BE2C (cell line): ENCODE measurements around the gene PHTF1.

Experiments
- DNase-seq: peaks from one replicate; pipeline ENCODE4 v3.0.0-alpha.2; 2020
- H3K27me3 ChIP-seq: fragments of 250-450 bp; sonication (Bioruptor Pico); 2 replicates; pipeline ENCODE4 v1.5.1; 2020; ENCODE audit warnings: mild to moderate bottlenecking
- H3K36me3 ChIP-seq: fragments of 250-450 bp; sonication (Bioruptor Pico); 2 replicates; pipeline ENCODE4 v1.5.1; 2020; ENCODE audit warnings: mild to moderate bottlenecking
- H3K4me1 ChIP-seq: fragments of 250-450 bp; sonication (Bioruptor Pico); 2 replicates; pipeline ENCODE4 v1.5.1; 2020
- H3K4me3 ChIP-seq: 2 replicates; pipeline ENCODE4 v1.5.1; 2011; ENCODE audit warnings: low read depth, low read length
- H3K9me3 ChIP-seq: fragments of 250-450 bp; sonication (Bioruptor Pico); 2 replicates; pipeline ENCODE4 v1.5.1; 2020
- CTCF ChIP-seq: IDR thresholded peaks from 2 replicates; pipeline ENCODE4 v1.5.1; 2012; ENCODE audit warnings: mild to moderate bottlenecking, low read depth, low read length

The PHTF1 gene

GRCh38 chr1:113659556-113659955, 99.7 kb downstream of the PHTF1 start:
- no peak for DNase-seq
- Histone ChIP-seq H3K4me3 (no peak overlapping the region), H3K36me3 (peaks cover 23% of the 10 kb centered on the region), H3K27me3 (no peaks in the 10 kb centered on the region), H3K4me1 (peaks cover 26% of the 10 kb centered on the region), H3K9me3 (no peaks in the 10 kb centered on the region)
- TF ChIP-seq CTCF = no peak

- H3K4me1 ChIP-seq = peaks cover 24% of the 10 kb centered on the region
- H3K4me3 ChIP-seq = no peak overlapping the region
- peaks cover 24% of the 10 kb centered on the region for H3K36me3 ChIP-seq
- no peak for DNase-seq
- no peaks in the 10 kb centered on the region for H3K27me3 ChIP-seq
- TF ChIP-seq CTCF = no peak
- no peaks in the 10 kb centered on the region for H3K9me3 ChIP-seq
Observed at GRCh38 chr1:113659035-113659434, 100.3 kb downstream of the PHTF1 start.

- Histone ChIP-seq H3K9me3 (no peaks in the 10 kb centered on the region), H3K36me3 (peaks cover 38% of the 10 kb centered on the region), H3K4me3 (no peak overlapping the region), H3K4me1 (peaks cover 24% of the 10 kb centered on the region), H3K27me3 (no peaks in the 10 kb centered on the region)
- TF ChIP-seq CTCF = no peak
- no peak for DNase-seq
Observed at GRCh38 chr1:113657556-113658063, 101.7 kb downstream of the PHTF1 start.

GRCh38 chr1:113657126-113657525, 102.2 kb downstream of the PHTF1 start:
- no peak for DNase-seq
- Histone ChIP-seq H3K4me3 (no peak overlapping the region), H3K9me3 (no peaks in the 10 kb centered on the region), H3K27me3 (no peaks in the 10 kb centered on the region), H3K36me3 (peaks cover 41% of the 10 kb centered on the region), H3K4me1 (peaks cover 24% of the 10 kb centered on the region)
- no peak for TF ChIP-seq CTCF

- peaks cover 21% of the 10 kb centered on the region for H3K4me1 ChIP-seq
- H3K27me3 ChIP-seq = no peaks in the 10 kb centered on the region
- no peak for TF ChIP-seq CTCF
- no peak for DNase-seq
- H3K9me3 ChIP-seq = no peaks in the 10 kb centered on the region
- H3K4me3 ChIP-seq = no peak overlapping the region
- H3K36me3 ChIP-seq = peaks cover 47% of the 10 kb centered on the region
Observed at GRCh38 chr1:113654883-113655282, 104.4 kb downstream of the PHTF1 start.

GRCh38 chr1:113653741-113654140, 105.5 kb downstream of the PHTF1 start:
- H3K4me3 ChIP-seq = no peak overlapping the region
- H3K27me3 ChIP-seq = no peaks in the 10 kb centered on the region

More at GRCh38 chr1:113653741-113654140, 105.5 kb downstream of the PHTF1 start:
- no peak for DNase-seq
- H3K9me3 ChIP-seq = no peaks in the 10 kb centered on the region
- TF ChIP-seq CTCF = no peak
- H3K4me1 ChIP-seq = peaks cover 12% of the 10 kb centered on the region
- peaks cover 43% of the 10 kb centered on the region for H3K36me3 ChIP-seq
